Measurements from ENCODE around the gene SHMT1.
"Not testable (repeated sequence)": the region's sequence is repeated elsewhere in the genome, so short reads cannot be mapped to it uniquely, and the experiment has no call there.

Gene SHMT1

DNA sequence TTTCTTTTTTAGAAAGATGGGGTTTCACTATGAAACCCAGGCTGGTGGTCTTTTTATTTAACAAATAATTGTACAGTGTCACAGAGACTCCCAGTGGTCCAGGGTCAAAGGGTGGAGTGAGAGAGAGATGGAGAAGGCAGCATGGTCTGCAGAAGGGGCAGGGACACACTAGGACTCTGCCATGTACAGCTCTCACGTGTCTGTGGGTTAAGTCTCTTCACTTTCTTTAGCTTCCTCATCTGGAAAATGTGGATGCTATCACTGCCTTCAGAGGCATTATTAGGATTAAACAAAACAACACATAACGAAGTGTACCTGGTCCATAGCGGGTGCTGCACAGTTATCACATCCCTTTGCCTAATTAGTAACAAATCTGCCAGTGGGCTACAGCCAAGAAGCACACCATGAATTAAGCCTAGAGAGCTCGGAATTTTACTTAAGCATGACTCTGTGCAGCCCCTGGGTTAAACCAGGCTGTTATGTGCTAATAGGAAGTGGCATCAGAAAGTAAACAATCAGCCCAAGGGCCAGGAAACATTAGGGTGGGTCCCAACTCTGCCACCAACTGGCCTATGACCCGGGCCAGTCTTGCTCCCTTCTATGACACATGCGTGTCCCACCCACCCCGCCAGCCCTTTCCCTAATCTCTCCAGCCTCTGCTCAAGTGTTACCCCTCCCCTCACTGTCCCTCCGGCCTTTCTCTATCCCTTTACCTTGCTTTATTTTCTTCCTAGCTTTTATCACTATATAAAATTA lies 62.4 kb downstream of the SHMT1 start:
- ChIA-PET POLR2A (interaction anchor here (1.0 to 1.2 kb wide), 2 partner anchors 12 to 14 kb away, joined by 3 to 4 read pairs; partner anchors contain the start of genes SMCR8 and TOP3A), CTCF (interaction anchor here (1.5 kb wide), 1 partner anchor 14 kb away, joined by 3 read pairs; the partner anchor contains the start of genes SMCR8 and TOP3A)
- DNase-seq (ENCODE audit: extremely low spot score): no peak
- TF ChIP-seq FOXK2 (IDR thresholded peaks at IDR 0.05) (no peak), FOXA1 (IDR thresholded peaks at IDR 0.05) (no peak), TARDBP (IDR thresholded peaks at IDR 0.05) (no peak), SUZ12 (IDR thresholded peaks at IDR 0.05) (no peak), CTBP1 (IDR thresholded peaks at IDR 0.05; ENCODE audit: borderline replicate concordance) (no peak), NFRKB (IDR thresholded peaks at IDR 0.05) (no peak), ARNT (IDR thresholded peaks at IDR 0.05) (no peak), BHLHE40 (IDR thresholded peaks at IDR 0.05; ENCODE audit: borderline replicate concordance) (no peak), ZNF384 (IDR thresholded peaks at IDR 0.05) (no peak), HDGF (IDR thresholded peaks at IDR 0.05; ENCODE audit: borderline replicate concordance) (no peak), ELF4 (IDR thresholded peaks at IDR 0.05) (no peak), FOXM1 (IDR thresholded peaks at IDR 0.05; ENCODE audit: borderline replicate concordance) (no peak), SP1 (IDR thresholded peaks at IDR 0.05) (no peak), LEF1 (IDR thresholded peaks at IDR 0.05; ENCODE audit: borderline replicate concordance) (no peak), L3MBTL2 (conservative IDR thresholded peaks at IDR 0.05) (no peak)
- TF ChIP-seq, protein P1, sequence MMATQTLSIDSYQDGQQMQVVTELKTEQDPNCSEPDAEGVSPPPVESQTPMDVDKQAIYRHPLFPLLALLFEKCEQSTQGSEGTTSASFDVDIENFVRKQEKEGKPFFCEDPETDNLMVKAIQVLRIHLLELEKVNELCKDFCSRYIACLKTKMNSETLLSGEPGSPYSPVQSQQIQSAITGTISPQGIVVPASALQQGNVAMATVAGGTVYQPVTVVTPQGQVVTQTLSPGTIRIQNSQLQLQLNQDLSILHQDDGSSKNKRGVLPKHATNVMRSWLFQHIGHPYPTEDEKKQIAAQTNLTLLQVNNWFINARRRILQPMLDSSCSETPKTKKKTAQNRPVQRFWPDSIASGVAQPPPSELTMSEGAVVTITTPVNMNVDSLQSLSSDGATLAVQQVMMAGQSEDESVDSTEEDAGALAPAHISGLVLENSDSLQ (IDR thresholded peaks at IDR 0.05): no peak

DNA sequence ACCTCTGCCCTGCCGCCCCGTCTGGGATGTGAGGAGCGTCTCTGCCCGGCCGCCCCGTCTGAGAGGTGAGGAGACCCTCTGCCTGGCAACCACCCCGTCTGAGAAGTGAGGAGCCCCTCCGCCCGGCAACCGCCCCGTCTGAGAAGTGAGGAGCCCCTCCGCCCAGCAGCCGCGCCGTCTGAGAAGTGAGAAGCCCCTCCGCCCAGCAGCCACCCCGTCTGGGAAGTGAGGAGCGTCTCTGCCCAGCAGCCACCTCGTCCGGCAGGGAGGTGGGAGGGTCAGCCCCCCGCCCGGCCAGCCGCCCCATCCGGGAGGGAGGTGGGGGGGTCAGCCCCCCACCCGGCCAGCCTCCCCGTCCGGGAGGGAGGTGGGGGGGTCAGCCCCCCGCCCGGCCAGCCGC lies 65.3 kb downstream of the SHMT1 start:
- CTCF ChIA-PET; DNase-seq (ENCODE audit: extremely low spot score); POLR2A ChIA-PET: not testable (repeated sequence)

DNA sequence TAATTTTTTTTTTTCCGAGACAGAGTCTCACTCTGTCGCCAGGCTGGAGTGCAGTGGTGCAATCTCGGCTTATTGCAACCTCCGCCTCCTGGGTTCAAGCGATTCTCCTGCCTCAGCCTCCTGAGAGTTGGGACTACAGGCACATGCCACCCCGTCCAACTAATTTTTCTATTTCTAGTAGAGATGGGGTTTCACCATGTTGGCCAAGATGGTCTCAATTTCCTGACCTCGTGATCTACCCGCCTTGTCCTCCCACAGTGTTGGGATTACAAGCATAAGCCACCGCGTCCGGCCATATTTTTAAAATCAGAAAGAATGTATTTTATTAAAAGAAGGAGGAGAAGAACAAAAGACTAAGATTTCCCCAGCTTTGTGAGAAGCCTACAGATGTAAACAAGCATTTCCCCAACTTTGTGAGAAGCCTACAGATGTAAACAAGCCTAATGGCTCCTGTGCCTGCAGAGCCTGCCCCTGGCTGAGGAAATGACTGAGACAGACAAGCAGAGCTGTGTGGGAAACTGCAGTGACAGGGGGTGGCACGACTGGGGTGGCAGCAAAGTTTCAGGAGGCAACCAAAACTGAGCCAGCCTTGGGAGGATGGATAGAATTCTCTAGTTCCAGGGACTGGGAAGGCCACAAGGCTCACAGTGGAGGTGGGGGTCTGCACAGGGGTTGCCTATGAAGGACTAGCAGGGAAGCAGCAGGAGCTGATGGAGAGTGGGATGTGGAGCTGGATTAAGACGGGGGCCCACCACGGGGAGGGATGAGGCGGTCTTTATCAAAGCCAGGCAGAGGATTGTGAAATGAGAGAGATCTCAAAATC lies 71.4 kb downstream of the SHMT1 start:
- TF ChIP-seq L3MBTL2 (conservative IDR thresholded peaks at IDR 0.05) (no peak), TARDBP (IDR thresholded peaks at IDR 0.05) (no peak), SP1 (IDR thresholded peaks at IDR 0.05) (no peak), ZNF384 (IDR thresholded peaks at IDR 0.05) (no peak), CTBP1 (IDR thresholded peaks at IDR 0.05; ENCODE audit: borderline replicate concordance) (no peak)
- CTCF ChIA-PET: no interaction called here
- no peak for DNase-seq (ENCODE audit: extremely low spot score)
- POLR2A ChIA-PET: no interaction called here

DNA sequence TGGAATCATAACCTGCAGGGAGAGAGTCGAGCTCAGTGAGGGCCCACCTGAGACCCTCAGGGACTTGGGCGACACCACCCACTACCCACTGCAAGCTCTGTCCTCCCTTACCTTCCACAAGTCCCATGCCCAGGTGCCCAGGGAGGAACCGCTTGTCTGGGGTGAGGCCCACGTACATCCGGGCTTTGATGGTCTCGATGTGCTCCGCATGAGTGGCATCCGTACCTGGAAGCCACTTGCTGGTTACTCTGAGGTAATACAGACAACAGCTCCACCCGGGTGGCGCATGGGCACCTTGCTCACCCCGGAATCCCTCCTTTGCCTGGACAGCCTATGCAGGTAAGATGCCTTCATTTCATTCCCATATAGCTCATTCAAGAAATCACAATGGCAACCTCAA lies 78.1 kb downstream of the SHMT1 start:
- no peak for TF ChIP-seq FOXA1 (IDR thresholded peaks at IDR 0.05)
- TF ChIP-seq ARNT (IDR thresholded peaks at IDR 0.05): no peak
- TF ChIP-seq LEF1 (IDR thresholded peaks at IDR 0.05; ENCODE audit: borderline replicate concordance): no peak
- no peak for TF ChIP-seq ZNF384 (IDR thresholded peaks at IDR 0.05)
- no peak for TF ChIP-seq SUZ12 (IDR thresholded peaks at IDR 0.05)
- TF ChIP-seq SP1 (IDR thresholded peaks at IDR 0.05): no peak
- no peak for TF ChIP-seq FOXM1 (IDR thresholded peaks at IDR 0.05; ENCODE audit: borderline replicate concordance)
- no peak for TF ChIP-seq CTBP1 (IDR thresholded peaks at IDR 0.05; ENCODE audit: borderline replicate concordance)
- TF ChIP-seq TARDBP (IDR thresholded peaks at IDR 0.05): no peak
- no peak for TF ChIP-seq FOXK2 (IDR thresholded peaks at IDR 0.05)
- TF ChIP-seq, protein P1 (IDR thresholded peaks at IDR 0.05): no peak
- no peak for TF ChIP-seq NFRKB (IDR thresholded peaks at IDR 0.05)
- no peak for TF ChIP-seq ELF4 (IDR thresholded peaks at IDR 0.05)
- no peak for DNase-seq (ENCODE audit: extremely low spot score)
- ChIA-PET CTCF (no interaction called here), POLR2A (interaction anchor here (0.8 to 1.4 kb wide), 3 partner anchors 9 to 29 kb away, joined by 3 to 8 read pairs (median 3); partner anchors contain the start of genes SMCR8 and TOP3A)

DNA sequence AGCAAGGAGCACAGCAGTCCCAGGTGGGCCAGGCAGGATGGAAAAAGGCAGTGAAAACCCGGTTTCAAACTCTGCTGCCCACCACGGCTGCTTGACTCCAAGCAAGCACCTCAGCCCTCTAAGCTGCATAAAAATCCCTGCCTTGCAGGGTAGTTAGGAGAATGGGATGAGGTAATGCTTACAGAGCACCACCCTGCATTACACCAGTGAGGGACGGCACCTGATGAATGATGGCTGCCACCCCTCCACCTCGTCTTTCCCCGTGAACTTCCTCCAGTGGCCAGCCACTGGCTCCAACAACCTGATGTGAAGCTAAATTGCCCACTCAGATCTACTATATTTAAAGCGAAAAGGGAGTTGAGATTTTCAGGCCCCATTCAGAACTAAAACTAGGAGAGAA lies 81.6 kb downstream of the SHMT1 start:
- ChIA-PET POLR2A (interaction anchor here (2.0 kb wide), 1 partner anchor 14 kb away, joined by 6 read pairs; no protein-coding TSS in a partner anchor), CTCF (no interaction called here)
- TF ChIP-seq, protein P1 (IDR thresholded peaks at IDR 0.05): no peak
- DNase-seq (ENCODE audit: extremely low spot score): no peak

DNA sequence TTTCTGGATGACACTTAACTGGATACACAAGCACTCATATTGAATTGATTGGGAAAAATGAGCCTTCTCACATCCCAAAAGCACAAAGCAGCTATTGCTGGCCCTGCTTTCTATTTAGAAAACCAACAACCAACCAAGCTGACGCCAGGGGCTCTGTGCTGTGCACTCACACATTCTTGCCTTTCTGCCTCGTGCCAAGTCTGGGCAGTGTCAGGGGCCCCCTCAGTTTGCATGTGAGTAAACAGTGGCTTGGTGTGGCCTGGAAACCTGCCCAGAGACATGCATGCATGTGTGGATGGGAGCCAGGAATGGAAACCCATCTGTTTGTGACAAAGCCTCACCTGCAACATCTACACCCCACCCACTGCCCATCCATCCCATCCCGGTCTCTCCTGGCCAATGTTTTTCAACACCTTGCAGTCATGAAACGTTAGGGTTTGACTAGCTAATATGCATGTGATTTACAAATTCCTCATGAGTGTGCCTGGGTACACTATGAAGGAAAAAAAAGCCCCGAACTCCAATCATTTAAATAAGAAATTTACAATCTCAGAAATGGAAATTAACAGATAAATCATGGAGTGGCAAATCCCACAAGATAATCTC lies 82.5 kb downstream of the SHMT1 start:
- CTCF ChIA-PET: no interaction called here
- no peak for TF ChIP-seq SUZ12 (IDR thresholded peaks at IDR 0.05)
- no peak for TF ChIP-seq ELF4 (IDR thresholded peaks at IDR 0.05)
- no peak for TF ChIP-seq FOXK2 (IDR thresholded peaks at IDR 0.05)
- TF ChIP-seq, protein P1 (IDR thresholded peaks at IDR 0.05): no peak
- no peak for TF ChIP-seq FOXA1 (IDR thresholded peaks at IDR 0.05)
- TF ChIP-seq BHLHE40 (IDR thresholded peaks at IDR 0.05; ENCODE audit: borderline replicate concordance): no peak
- no peak for TF ChIP-seq HDGF (IDR thresholded peaks at IDR 0.05; ENCODE audit: borderline replicate concordance)
- no peak for TF ChIP-seq LEF1 (IDR thresholded peaks at IDR 0.05; ENCODE audit: borderline replicate concordance)
- no peak for DNase-seq (ENCODE audit: extremely low spot score)
- POLR2A ChIA-PET: interaction anchor here (2.0 kb wide), 1 partner anchor 13 kb away, joined by 6 read pairs; no protein-coding TSS in a partner anchor

Data from HEK293T (cell line).